Neural progenitor cell (in vitro differentiated cells): Measurements from ENCODE around the gene CRB2.

Source experiments
- CTCF ChIP-seq: fragments of 200-600 bp; sonication (generic); IDR thresholded peaks from 2 replicates; pipeline ENCODE4 v1.5.1; 2017; ENCODE audit warnings: antibody characterized with exemption, mild to moderate bottlenecking
- EZH2 ChIP-seq: fragments of 200-600 bp; sonication (generic); IDR thresholded peaks from 2 replicates; pipeline ENCODE4 v1.6.1; 2017; ENCODE audit warnings: antibody characterized with exemption, mild to moderate bottlenecking, moderate library complexity

- TF ChIP-seq EZH2 = no peak
- no peak for TF ChIP-seq CTCF
Observed at GRCh38 chr9:123368023-123368422, 12.0 kb downstream of the CRB2 start.
